ENCODE data around the gene OVOL2. TPM values are rescaled to one million over a fixed set of nuclear protein-coding genes. Genes with fewer than 3 reads are reported as not detected.
"Not testable (repeated sequence)": the region's sequence is repeated elsewhere in the genome, so short reads cannot be mapped to it uniquely, and the experiment has no call there.

OVOL2 gene
- polyA plus RNA-seq, 4 donors = 7.3 to 23.3 (median 10.5) TPM

- Histone ChIP-seq H3K4me3 (ENCODE audit: low read depth in 1 of 3, low read length in 3 of 3) (no peak overlapping the region), H3K27ac (ENCODE audit: low read depth in 1 of 3, low read length in 2 of 3) (peak overlapping the region; percentile 19 to 88 (median 63)), H3K9me3 (ENCODE audit: control insufficient read depth in 2 of 2, insufficient read depth in 1 of 2, low read depth in 1 of 2, low read length in 1 of 2) (no peaks in the 10 kb centered on the region), H3K27me3 (ENCODE audit: control insufficient read depth in 3 of 3, insufficient read depth in 3 of 3, low read length in 3 of 3) (no peaks in the 10 kb centered on the region), H3K4me1 (ENCODE audit: control insufficient read depth in 3 of 3, insufficient read depth in 2 of 3, low read depth in 1 of 3, low read length in 2 of 3) (peaks cover 0 to 36% (median 3%) of the 10 kb centered on the region in 3 donors), H3K36me3 (ENCODE audit: control insufficient read depth in 3 of 3, insufficient read depth in 2 of 3, low read depth in 1 of 3, low read length in 3 of 3) (peaks cover 0 to 19% (median 2%) of the 10 kb centered on the region in 3 donors)
- DNase-seq = peak; percentile 80 to 90
- FAIRE-seq = no peak
- WGBS, 3 donors = 32 to 60% (median 45%) methylated on average over 17 of the region's 17 CpGs
These were observed 24.5 kb downstream of the OVOL2 start for GRCh38 chr20:18032977-18033892.

- 19 to 60% (median 49%) methylated on average over 7 of the region's 7 CpGs for WGBS, 3 donors
- Histone ChIP-seq H3K9me3 (ENCODE audit: control insufficient read depth in 2 of 2, insufficient read depth in 1 of 2, low read depth in 1 of 2, low read length in 1 of 2) (no peaks in the 10 kb centered on the region), H3K27me3 (ENCODE audit: control insufficient read depth in 3 of 3, insufficient read depth in 3 of 3, low read length in 3 of 3) (no peaks in the 10 kb centered on the region), H3K4me1 (ENCODE audit: control insufficient read depth in 3 of 3, insufficient read depth in 2 of 3, low read depth in 1 of 3, low read length in 2 of 3) (peaks cover 0 to 36% (median 3%) of the 10 kb centered on the region in 3 donors), H3K27ac (ENCODE audit: low read depth in 1 of 3, low read length in 2 of 3) (peak overlapping the region in 1 of 3 donors; percentile 88), H3K4me3 (ENCODE audit: low read depth in 1 of 3, low read length in 3 of 3) (no peak overlapping the region), H3K36me3 (ENCODE audit: control insufficient read depth in 3 of 3, insufficient read depth in 2 of 3, low read depth in 1 of 3, low read length in 3 of 3) (peaks cover 0 to 14% (median 2%) of the 10 kb centered on the region in 3 donors)
- DNase-seq (peak; percentile 89 to 92), FAIRE-seq (no peak)
These were observed 25.7 kb downstream of the OVOL2 start for GRCh38 chr20:18031888-18032509.

GRCh38 chr20:18031050-18031449, 26.7 kb downstream of the OVOL2 start:
- FAIRE-seq (no peak), DNase-seq (no peak)
- H3K4me1 ChIP-seq (ENCODE audit: control insufficient read depth in 3 of 3, insufficient read depth in 2 of 3, low read depth in 1 of 3, low read length in 2 of 3) = peaks cover 0 to 40% (median 3%) of the 10 kb centered on the region in 3 donors
- H3K27me3 ChIP-seq (ENCODE audit: control insufficient read depth in 3 of 3, insufficient read depth in 3 of 3, low read length in 3 of 3) = no peaks in the 10 kb centered on the region
- WGBS, 3 donors = 88 to 90% (median 88%) methylated on average over 15 of the region's 15 CpGs
- H3K9me3 ChIP-seq (ENCODE audit: control insufficient read depth in 2 of 2, insufficient read depth in 1 of 2, low read depth in 1 of 2, low read length in 1 of 2) = no peaks in the 10 kb centered on the region
- peak overlapping the region in 1 of 3 donors; percentile 88 for H3K27ac ChIP-seq (ENCODE audit: low read depth in 1 of 3, low read length in 2 of 3)
- H3K4me3 ChIP-seq (ENCODE audit: low read depth in 1 of 3, low read length in 3 of 3) = no peak overlapping the region
- H3K36me3 ChIP-seq (ENCODE audit: control insufficient read depth in 3 of 3, insufficient read depth in 2 of 3, low read depth in 1 of 3, low read length in 3 of 3) = peaks cover 0 to 11% (median 2%) of the 10 kb centered on the region in 3 donors

- DNase-seq (no peak), FAIRE-seq (no peak)
- Histone ChIP-seq H3K36me3 (ENCODE audit: control insufficient read depth in 3 of 3, insufficient read depth in 2 of 3, low read depth in 1 of 3, low read length in 3 of 3) (peaks cover 0 to 12% (median 2%) of the 10 kb centered on the region in 3 donors), H3K4me3 (ENCODE audit: low read depth in 1 of 3, low read length in 3 of 3) (no peak overlapping the region), H3K27ac (ENCODE audit: low read depth in 1 of 3, low read length in 2 of 3) (no peak overlapping the region), H3K9me3 (ENCODE audit: control insufficient read depth in 2 of 2, insufficient read depth in 1 of 2, low read depth in 1 of 2, low read length in 1 of 2) (no peaks in the 10 kb centered on the region), H3K27me3 (ENCODE audit: control insufficient read depth in 3 of 3, insufficient read depth in 3 of 3, low read length in 3 of 3) (no peaks in the 10 kb centered on the region), H3K4me1 (ENCODE audit: control insufficient read depth in 3 of 3, insufficient read depth in 2 of 3, low read depth in 1 of 3, low read length in 2 of 3) (peaks cover 0 to 39% (median 3%) of the 10 kb centered on the region in 3 donors)
- WGBS, 3 donors = 84 to 86% (median 86%) methylated on average over 8 of the region's 8 CpGs
These were observed 27.7 kb downstream of the OVOL2 start for GRCh38 chr20:18030020-18030419.

GRCh38 chr20:18027011-18027410, 30.7 kb downstream of the OVOL2 start:
- not testable (repeated sequence) for H3K27ac ChIP-seq (ENCODE audit: low read depth in 1 of 3, low read length in 2 of 3); H3K27me3 ChIP-seq (ENCODE audit: control insufficient read depth in 3 of 3, insufficient read depth in 3 of 3, low read length in 3 of 3); H3K4me3 ChIP-seq (ENCODE audit: low read depth in 1 of 3, low read length in 3 of 3); FAIRE-seq; H3K9me3 ChIP-seq (ENCODE audit: control insufficient read depth in 2 of 2, insufficient read depth in 1 of 2, low read depth in 1 of 2, low read length in 1 of 2)
- 46 to 75% (median 56%) methylated on average over 7 of the region's 7 CpGs for WGBS, 3 donors
- DNase-seq = peak in 1 of 2 donors; percentile 50
- Histone ChIP-seq H3K36me3 (ENCODE audit: control insufficient read depth in 3 of 3, insufficient read depth in 2 of 3, low read depth in 1 of 3, low read length in 3 of 3) (peaks cover 0 to 25% (median 8%) of the 10 kb centered on the region in 3 donors), H3K4me1 (ENCODE audit: control insufficient read depth in 3 of 3, insufficient read depth in 2 of 3, low read depth in 1 of 3, low read length in 2 of 3) (peaks cover 0 to 12% (median 0%) of the 10 kb centered on the region in 3 donors)

- no peak overlapping the region for H3K27ac ChIP-seq (ENCODE audit: low read depth in 1 of 3, low read length in 2 of 3)
- no peak overlapping the region for H3K4me3 ChIP-seq (ENCODE audit: low read depth in 1 of 3, low read length in 3 of 3)
- H3K27me3 ChIP-seq (ENCODE audit: control insufficient read depth in 3 of 3, insufficient read depth in 3 of 3, low read length in 3 of 3) = peaks cover 0 to 1% (median 0%) of the 10 kb centered on the region in 3 donors
- H3K9me3 ChIP-seq (ENCODE audit: control insufficient read depth in 2 of 2, insufficient read depth in 1 of 2, low read depth in 1 of 2, low read length in 1 of 2) = no peaks in the 10 kb centered on the region
- DNase-seq (no peak), FAIRE-seq (no peak)
- H3K36me3 ChIP-seq (ENCODE audit: control insufficient read depth in 3 of 3, insufficient read depth in 2 of 3, low read depth in 1 of 3, low read length in 3 of 3) = peaks cover 0 to 43% (median 12%) of the 10 kb centered on the region in 3 donors
- WGBS, 3 donors = 85 to 89% (median 88%) methylated on average over 15 of the region's 15 CpGs
- peaks cover 0 to 3% (median 0%) of the 10 kb centered on the region in 3 donors for H3K4me1 ChIP-seq (ENCODE audit: control insufficient read depth in 3 of 3, insufficient read depth in 2 of 3, low read depth in 1 of 3, low read length in 2 of 3)
These were observed 33.0 kb downstream of the OVOL2 start for GRCh38 chr20:18024606-18025127.

GRCh38 chr20:18020931-18021330, 36.8 kb downstream of the OVOL2 start:
- no peak overlapping the region for H3K4me3 ChIP-seq (ENCODE audit: low read depth in 1 of 3, low read length in 3 of 3)
- H3K27ac ChIP-seq (ENCODE audit: low read depth in 1 of 3, low read length in 2 of 3) = no peak overlapping the region
- no peak for DNase-seq
- peaks cover 0 to 36% (median 12%) of the 10 kb centered on the region in 3 donors for H3K36me3 ChIP-seq (ENCODE audit: control insufficient read depth in 3 of 3, insufficient read depth in 2 of 3, low read depth in 1 of 3, low read length in 3 of 3)
- WGBS, 3 donors = 89 to 90% (median 89%) methylated on average over 7 of the region's 7 CpGs
- no peaks in the 10 kb centered on the region for H3K9me3 ChIP-seq (ENCODE audit: control insufficient read depth in 2 of 2, insufficient read depth in 1 of 2, low read depth in 1 of 2, low read length in 1 of 2)
- H3K4me1 ChIP-seq (ENCODE audit: control insufficient read depth in 3 of 3, insufficient read depth in 2 of 3, low read depth in 1 of 3, low read length in 2 of 3) = no peaks in the 10 kb centered on the region
- FAIRE-seq = no peak
- peaks cover 0 to 4% (median 0%) of the 10 kb centered on the region in 3 donors for H3K27me3 ChIP-seq (ENCODE audit: control insufficient read depth in 3 of 3, insufficient read depth in 3 of 3, low read length in 3 of 3)

- H3K4me3 ChIP-seq (ENCODE audit: low read depth in 1 of 3, low read length in 3 of 3) = no peak overlapping the region
- peaks cover 0 to 26% (median 8%) of the 10 kb centered on the region in 3 donors for H3K36me3 ChIP-seq (ENCODE audit: control insufficient read depth in 3 of 3, insufficient read depth in 2 of 3, low read depth in 1 of 3, low read length in 3 of 3)
- FAIRE-seq (no peak), DNase-seq (peak in 1 of 2 donors; percentile 26)
- H3K27me3 ChIP-seq (ENCODE audit: control insufficient read depth in 3 of 3, insufficient read depth in 3 of 3, low read length in 3 of 3) = peaks cover 0 to 2% (median 0%) of the 10 kb centered on the region in 3 donors
- no peak overlapping the region for H3K27ac ChIP-seq (ENCODE audit: low read depth in 1 of 3, low read length in 2 of 3)
- H3K9me3 ChIP-seq (ENCODE audit: control insufficient read depth in 2 of 2, insufficient read depth in 1 of 2, low read depth in 1 of 2, low read length in 1 of 2) = no peaks in the 10 kb centered on the region
- no peaks in the 10 kb centered on the region for H3K4me1 ChIP-seq (ENCODE audit: control insufficient read depth in 3 of 3, insufficient read depth in 2 of 3, low read depth in 1 of 3, low read length in 2 of 3)
- WGBS, 3 donors = 13% methylated on average over 1 of the region's 1 CpG
These were observed 38.6 kb downstream of the OVOL2 start for GRCh38 chr20:18019068-18019467.

Measured in small intestine (tissue), 7 donors.